PC-3 (cell line): Measurements from ENCODE around the gene POLDIP3. TPM values are rescaled to one million over a fixed set of nuclear protein-coding genes. Genes with fewer than 3 reads are reported as not detected.
A peak's percentile ranks its signal among the peaks of the same experiment; 100 is the strongest.

Source experiments
- ATAC-seq: fragments of 200-7000 bp; cut with Tn5 transposase; 2 replicates; pipeline ENCODE4 v1.9.1; 2020; ENCODE audit warnings: mild to moderate bottlenecking, moderate library complexity
- BruUV-seq: library from RNA; stranded (reverse); fragments of 400-500 nt; replicated peaks from 2 replicates; lab custom pipeline; 2021; lab: Mats Ljungman, UMichigan
- CTCF ChIA-PET: fragments of 300-600 bp; sonication (Branson Sonifier 250); formaldehyde crosslinking; loops from one replicate; lab custom pipeline; 2022; ENCODE audit warnings: antibody characterized with exemption; lab: Charles Lee
- POLR2A ChIA-PET: fragments of 300-600 bp; sonication (Branson Sonifier 250); formaldehyde crosslinking; loops from one replicate; lab custom pipeline; 2022; ENCODE audit warnings: antibody characterized with exemption; ENCODE audit not compliant: unreplicated experiment; lab: Charles Lee
- DNase-seq: peaks from one replicate; pipeline ENCODE4 v3.0.0-alpha.2; 2015
- H2AFZ ChIP-seq: fragments of 300-600 bp; sonication (generic); 2 replicates; pipeline ENCODE4 v1.6.0; 2016; ENCODE audit warnings: antibody characterized with exemption, low read length
- H3F3A ChIP-seq: fragments of 300-600 bp; sonication (generic); one replicate; pipeline ENCODE4 v1.6.0; 2017; ENCODE audit warnings: antibody characterized with exemption, low read length, control low read depth, mild to moderate bottlenecking; ENCODE audit not compliant: unreplicated experiment
- H3K27ac ChIP-seq: fragments of 300-600 bp; sonication (generic); 2 replicates; pipeline ENCODE4 v1.5.1; 2016; ENCODE audit warnings: mild to moderate bottlenecking, low read length
- H3K27me3 ChIP-seq: fragments of 300-600 bp; sonication (generic); 2 replicates; pipeline ENCODE4 v1.6.1; 2016; ENCODE audit warnings: low read length, mixed read lengths
- H3K36me3 ChIP-seq: fragments of 300-600 bp; sonication (generic); 2 replicates; pipeline ENCODE4 v1.6.1; 2016; ENCODE audit warnings: low read depth, mixed run types, low read length, mixed read lengths
- H3K4me1 ChIP-seq: fragments of 300-600 bp; sonication (generic); 2 replicates; pipeline ENCODE4 v1.5.1; 2016; ENCODE audit warnings: low read length; ENCODE audit not compliant: insufficient read depth
- H3K4me2 ChIP-seq: fragments of 300-600 bp; sonication (generic); 2 replicates; pipeline ENCODE4 v1.6.0; 2016; ENCODE audit warnings: low read length
- H3K4me3 ChIP-seq: fragments of 300-600 bp; sonication (generic); 2 replicates; pipeline ENCODE4 v1.5.1; 2016; ENCODE audit warnings: mild to moderate bottlenecking, low read length, mixed read lengths
- H3K79me2 ChIP-seq: fragments of 300-600 bp; sonication (generic); 2 replicates; pipeline ENCODE4 v1.6.1; 2017; ENCODE audit warnings: low read length, mixed read lengths
- H3K9ac ChIP-seq: fragments of 300-600 bp; sonication (generic); 2 replicates; pipeline ENCODE4 v1.6.0; 2016; ENCODE audit warnings: mild to moderate bottlenecking, low read length
- H3K9me2 ChIP-seq: fragments of 300-600 bp; sonication (generic); replicated peaks from 2 replicates; pipeline ENCODE4 v1.6.1; 2016; ENCODE audit warnings: mixed run types, low read length, mixed read lengths
- H3K9me3 ChIP-seq: fragments of 300-600 bp; sonication (generic); 2 replicates; pipeline ENCODE4 v1.6.1; 2016; ENCODE audit warnings: low read length, mixed read lengths
- H4K20me1 ChIP-seq: fragments of 300-600 bp; sonication (generic); 2 replicates; pipeline ENCODE4 v1.6.1; 2016; ENCODE audit warnings: low read length, mixed read lengths
- EZH2 ChIP-seq: fragments of 300-600 bp; sonication (generic); IDR thresholded peaks from one replicate; pipeline ENCODE4 v1.6.1; 2017; ENCODE audit warnings: antibody characterized with exemption, mild to moderate bottlenecking, low read length; ENCODE audit not compliant: unreplicated experiment
- EZH2phosphoT487 ChIP-seq: fragments of 300-600 bp; sonication (generic); IDR thresholded peaks from 2 replicates; pipeline ENCODE4 v1.6.1; 2018; ENCODE audit warnings: mild to moderate bottlenecking, antibody characterized with exemption, low read length, borderline replicate concordance
- intact Hi-C: fragments of 100-400 bp; cut with micrococcal nuclease; formaldehyde crosslinking; loops from 2 replicates; pipeline ENCODE4 v1.9.0; 2023
- total RNA-seq: library from RNA; depleted of rRNA; stranded (reverse); fragments of >200 nt; gene quantifications from 2 replicates; pipeline ENCODE4 v1.2.3, GENCODE V29; 2014
- TF ChIP-seq, protein P1 (sequence below): fragments of 300-600 bp; sonication (generic); conservative IDR thresholded peaks from 2 replicates; pipeline ENCODE4 v1.5.1; 2017; ENCODE audit warnings: antibody characterized with exemption, low read depth, mild to moderate bottlenecking, low read length

Gene POLDIP3
- total RNA-seq, 1 experiment from 2014 or later = 32.4 TPM

DNA sequence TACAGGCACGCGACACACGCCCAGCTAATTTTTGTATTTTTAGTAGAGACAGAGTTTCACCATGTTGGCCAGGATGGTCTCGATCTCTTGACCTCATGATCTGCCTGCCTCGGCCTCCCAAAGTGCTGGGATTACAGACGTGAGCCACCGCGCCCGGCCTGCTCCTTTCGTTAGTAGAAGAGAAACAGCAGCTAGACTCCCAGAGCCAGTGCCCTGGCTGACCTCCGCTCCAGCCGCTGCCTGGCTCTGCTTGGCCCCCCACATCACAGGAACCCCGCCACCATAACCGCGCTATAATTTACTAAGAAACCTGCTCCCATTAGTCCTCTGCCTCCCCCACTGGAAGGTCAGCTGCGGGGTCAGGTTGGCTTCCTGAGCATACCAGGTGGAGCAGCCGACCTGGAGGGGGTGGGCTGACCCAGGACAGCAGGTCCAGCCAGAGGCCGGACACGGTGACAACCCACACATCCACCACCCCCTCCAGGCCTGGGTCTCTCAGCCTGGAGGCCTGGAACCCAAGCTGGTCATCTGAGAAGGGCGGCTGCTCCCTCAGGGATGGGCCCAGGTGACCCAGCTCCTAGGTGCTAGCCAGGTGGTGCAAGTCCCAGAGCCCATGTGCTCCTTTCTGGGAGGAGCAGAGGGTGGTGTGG, 7.5 kb upstream of the POLDIP3 start:
- DNase-seq (no peak), ATAC-seq (no peak)
- Histone ChIP-seq H3K27ac (no peak overlapping the region), H2AFZ (no peak overlapping the region), H3K79me2 (no peaks in the 10 kb centered on the region), H3K4me1 (peaks cover 15% of the 10 kb centered on the region), H3K4me3 (no peak overlapping the region), H3K9me2 (no peaks in the 10 kb centered on the region), H3K27me3 (no peaks in the 10 kb centered on the region), H3F3A (no peaks in the 10 kb centered on the region), H3K36me3 (no peaks in the 10 kb centered on the region), H3K9ac (no peak overlapping the region), H3K4me2 (no peak overlapping the region), H3K9me3 (no peaks in the 10 kb centered on the region), H4K20me1 (no peaks in the 10 kb centered on the region)
- ChIA-PET POLR2A (no interaction called here), CTCF (interaction anchor here (0.6 to 1.0 kb wide), 2 partner anchors 198 to 457 kb away, joined by 3 read pairs; no protein-coding TSS in a partner anchor)
- no peak for TF ChIP-seq EZH2phosphoT487
- TF ChIP-seq, protein P1, sequence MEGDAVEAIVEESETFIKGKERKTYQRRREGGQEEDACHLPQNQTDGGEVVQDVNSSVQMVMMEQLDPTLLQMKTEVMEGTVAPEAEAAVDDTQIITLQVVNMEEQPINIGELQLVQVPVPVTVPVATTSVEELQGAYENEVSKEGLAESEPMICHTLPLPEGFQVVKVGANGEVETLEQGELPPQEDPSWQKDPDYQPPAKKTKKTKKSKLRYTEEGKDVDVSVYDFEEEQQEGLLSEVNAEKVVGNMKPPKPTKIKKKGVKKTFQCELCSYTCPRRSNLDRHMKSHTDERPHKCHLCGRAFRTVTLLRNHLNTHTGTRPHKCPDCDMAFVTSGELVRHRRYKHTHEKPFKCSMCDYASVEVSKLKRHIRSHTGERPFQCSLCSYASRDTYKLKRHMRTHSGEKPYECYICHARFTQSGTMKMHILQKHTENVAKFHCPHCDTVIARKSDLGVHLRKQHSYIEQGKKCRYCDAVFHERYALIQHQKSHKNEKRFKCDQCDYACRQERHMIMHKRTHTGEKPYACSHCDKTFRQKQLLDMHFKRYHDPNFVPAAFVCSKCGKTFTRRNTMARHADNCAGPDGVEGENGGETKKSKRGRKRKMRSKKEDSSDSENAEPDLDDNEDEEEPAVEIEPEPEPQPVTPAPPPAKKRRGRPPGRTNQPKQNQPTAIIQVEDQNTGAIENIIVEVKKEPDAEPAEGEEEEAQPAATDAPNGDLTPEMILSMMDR = no peak
- intact Hi-C loops = no loop called here
- no TSS peak for BruUV-seq

GRCh38 chr22:42621505-42622002, 6.9 kb upstream of the POLDIP3 start:
- Histone ChIP-seq H3K36me3 (no peaks in the 10 kb centered on the region), H3K9ac (no peak overlapping the region), H3K79me2 (no peaks in the 10 kb centered on the region), H3K27me3 (no peaks in the 10 kb centered on the region), H3K9me2 (no peaks in the 10 kb centered on the region), H3F3A (no peaks in the 10 kb centered on the region), H2AFZ (no peak overlapping the region), H3K9me3 (no peaks in the 10 kb centered on the region), H4K20me1 (no peaks in the 10 kb centered on the region), H3K4me1 (peaks cover 15% of the 10 kb centered on the region), H3K27ac (peak overlapping the region; percentile 82), H3K4me2 (peak overlapping the region; percentile 53), H3K4me3 (no peak overlapping the region; the same call in 1 of the 2 replicates)
- DNase-seq = peak; percentile 69
- TF ChIP-seq, protein P1 = peak; percentile 83
- TF ChIP-seq EZH2 = no peak
- CTCF ChIA-PET = interaction anchor here (0.6 to 1.0 kb wide), 4 partner anchors 24 to 457 kb away, joined by 3 to 6 read pairs (median 3); no protein-coding TSS in a partner anchor
- intact Hi-C loops = no loop called here
- POLR2A ChIA-PET = interaction anchor here (0.7 kb wide), 1 partner anchor 14 kb away, joined by 12 read pairs; no protein-coding TSS in a partner anchor
- ATAC-seq = peak; percentile 76
- BruUV-seq = no TSS peak

DNA sequence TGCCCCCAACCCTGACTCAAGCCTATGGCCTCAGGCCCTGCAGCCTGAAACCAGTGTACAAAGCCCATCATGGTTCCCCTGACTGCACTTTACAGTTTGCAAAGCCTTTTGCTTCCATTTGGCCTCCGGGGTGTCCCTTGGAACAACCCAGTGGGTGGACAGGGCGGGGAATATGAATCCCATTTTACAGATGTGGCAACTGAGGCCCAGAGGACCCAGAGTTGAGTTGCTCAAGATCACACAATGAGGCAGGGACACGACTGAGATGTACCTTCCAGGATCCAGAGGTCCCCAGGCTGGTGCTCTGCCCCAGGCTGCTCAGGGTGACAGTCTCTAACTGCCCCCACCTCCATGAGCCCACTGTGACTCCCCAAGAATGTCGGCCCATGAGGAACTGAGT, 5.4 kb upstream of the POLDIP3 start:
- Histone ChIP-seq H3K9me2 (no peaks in the 10 kb centered on the region), H2AFZ (no peak overlapping the region), H3K9me3 (no peaks in the 10 kb centered on the region), H3K4me3 (no peak overlapping the region), H3K27ac (peak overlapping the region; percentile 82), H3F3A (no peaks in the 10 kb centered on the region), H3K9ac (0 out of 2 replicates have a peak overlapping the region, but pooled peaks have one; percentile 22), H3K36me3 (no peaks in the 10 kb centered on the region), H4K20me1 (no peaks in the 10 kb centered on the region), H3K4me1 (peaks cover 15% of the 10 kb centered on the region), H3K4me2 (peak overlapping the region; percentile 53), H3K27me3 (no peaks in the 10 kb centered on the region), H3K79me2 (no peaks in the 10 kb centered on the region)
- no TSS peak for BruUV-seq
- POLR2A ChIA-PET = no interaction called here
- intact Hi-C loops = no loop called here
- TF ChIP-seq, protein P1 = no peak
- TF ChIP-seq EZH2 (no peak), EZH2phosphoT487 (no peak)
- CTCF ChIA-PET = interaction anchor here (0.6 kb wide), 1 partner anchor 438 kb away, joined by 3 read pairs; no protein-coding TSS in a partner anchor
- ATAC-seq (no peak), DNase-seq (no peak)
